Dedifferentiated amniotic fluid mesenchymal stem cell (primary cell): ENCODE results near the gene IFT25.

Source experiments
- DNase-seq: peaks from one replicate; pipeline ENCODE4 v3.0.0-alpha.2; 2016; ENCODE audit errors: extremely low spot score

IFT25 gene

DNA sequence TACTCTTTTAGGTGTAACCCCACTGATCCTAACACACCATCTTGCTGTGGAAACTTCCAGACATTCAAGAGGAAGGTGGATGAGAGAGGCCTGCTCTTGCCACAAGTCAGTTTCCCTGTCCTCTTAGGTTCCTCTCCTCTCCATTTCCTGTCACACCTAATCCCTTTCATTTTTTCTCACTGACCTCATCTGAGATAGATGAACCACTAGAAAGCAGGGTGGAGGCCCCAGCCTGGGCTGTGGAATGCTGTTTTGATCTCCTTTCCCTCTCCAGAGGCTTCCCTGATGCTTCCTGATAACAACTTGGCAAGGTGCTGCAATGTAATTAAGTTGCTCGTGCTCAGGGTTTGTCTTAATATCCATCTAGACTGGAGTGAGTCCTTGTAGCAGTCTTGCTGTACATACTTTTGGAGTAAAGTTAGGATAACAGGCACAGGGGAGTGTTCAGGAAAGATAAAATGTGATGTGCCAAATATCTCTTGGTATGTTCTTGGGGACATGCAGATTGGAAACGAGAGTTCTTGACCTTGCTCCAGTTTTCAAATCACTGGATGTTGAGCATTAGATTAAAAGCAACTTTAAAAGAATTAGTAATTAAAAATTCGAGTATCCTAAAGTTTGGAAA is 11.8 kb upstream of the IFT25 start:
- no peak for DNase-seq

GRCh38 chr1:53956308-53957168 is 11.0 kb upstream of the IFT25 start:
- DNase-seq: no peak

DNA sequence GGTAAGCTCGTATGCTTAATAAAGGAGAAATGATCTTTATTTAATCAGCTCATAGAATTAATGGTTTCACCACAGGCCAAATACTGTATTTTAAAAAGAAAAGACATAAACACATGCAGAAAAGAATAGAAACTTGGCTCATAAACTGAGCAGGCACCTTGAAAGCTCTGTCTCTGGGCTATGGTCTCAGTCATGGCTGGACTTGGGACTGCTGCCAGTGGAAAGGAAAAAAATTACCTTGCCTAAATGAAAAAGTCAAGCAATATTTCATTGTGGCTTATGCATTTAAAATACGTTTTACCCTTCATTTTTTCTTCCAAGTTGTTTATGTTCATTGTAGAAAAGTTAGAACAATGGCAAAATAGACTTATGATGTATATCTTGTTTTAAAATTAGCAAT is 8.6 kb upstream of the IFT25 start:
- DNase-seq: no peak

DNA sequence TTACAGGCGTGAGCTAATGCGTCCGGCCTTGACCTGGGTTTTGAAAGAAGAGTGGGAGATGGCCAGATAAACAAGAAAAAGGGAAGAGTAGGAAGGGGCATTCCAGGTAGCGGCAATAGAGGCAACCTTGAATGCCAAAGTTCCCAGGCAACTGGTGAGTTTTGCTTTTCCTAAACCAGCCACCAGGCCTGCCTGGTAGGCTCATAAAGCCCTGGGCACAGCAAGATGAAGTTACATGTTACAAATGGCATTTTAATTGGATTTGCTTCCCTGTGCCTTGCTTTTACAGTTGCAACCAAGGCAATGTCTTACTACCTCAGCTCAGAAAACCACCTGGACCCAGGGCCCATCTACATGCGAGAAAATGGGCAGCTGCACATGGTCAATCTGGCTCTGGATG is 6.2 kb upstream of the IFT25 start:
- no peak for DNase-seq

DNA sequence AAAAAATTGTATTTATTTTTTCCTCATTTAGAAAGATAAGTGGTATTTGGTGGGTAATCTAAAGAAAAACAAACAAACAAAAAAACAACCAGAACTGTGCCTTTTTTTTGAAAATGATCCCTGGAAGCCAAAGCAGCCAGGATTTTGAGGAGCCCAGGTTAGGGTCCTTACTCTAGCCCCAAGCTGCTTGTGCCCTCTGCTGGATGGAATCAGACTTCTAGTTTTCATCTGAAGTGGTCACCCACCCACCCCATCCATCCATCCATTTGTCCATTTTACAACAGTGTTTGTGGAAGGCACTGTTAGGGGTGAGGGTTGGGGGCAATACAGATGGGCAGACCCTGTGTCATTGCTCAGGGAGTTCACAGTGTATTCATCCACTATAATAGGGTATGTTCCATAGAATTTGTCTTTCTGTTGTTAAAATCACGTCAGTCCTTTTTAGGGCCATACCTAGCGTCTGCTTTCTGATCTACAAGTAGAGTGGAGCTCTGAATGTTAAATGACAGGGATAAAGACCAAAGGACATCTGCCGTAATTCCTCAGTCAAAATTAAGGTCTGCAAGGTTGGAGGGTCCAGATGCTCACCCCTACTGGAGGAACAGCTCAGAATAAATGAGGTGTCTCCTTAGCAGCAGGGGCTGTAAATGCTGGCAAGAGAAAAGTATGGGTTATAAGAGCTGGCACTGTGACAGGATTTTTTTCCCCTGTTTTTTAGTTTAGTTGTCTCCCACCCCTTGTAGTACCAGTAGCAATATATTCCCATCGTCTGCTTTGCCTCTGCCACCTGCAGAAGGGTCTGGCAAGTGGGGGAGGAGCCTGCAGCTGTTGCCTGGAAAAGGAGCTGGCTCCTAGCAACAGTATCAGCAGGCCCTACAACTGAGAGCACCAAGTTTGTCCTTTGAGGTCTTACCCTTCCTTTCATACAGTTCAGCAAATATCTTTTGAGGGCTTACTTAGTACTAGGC is 3.8 kb upstream of the IFT25 start:
- DNase-seq: peak; percentile 28

DNA sequence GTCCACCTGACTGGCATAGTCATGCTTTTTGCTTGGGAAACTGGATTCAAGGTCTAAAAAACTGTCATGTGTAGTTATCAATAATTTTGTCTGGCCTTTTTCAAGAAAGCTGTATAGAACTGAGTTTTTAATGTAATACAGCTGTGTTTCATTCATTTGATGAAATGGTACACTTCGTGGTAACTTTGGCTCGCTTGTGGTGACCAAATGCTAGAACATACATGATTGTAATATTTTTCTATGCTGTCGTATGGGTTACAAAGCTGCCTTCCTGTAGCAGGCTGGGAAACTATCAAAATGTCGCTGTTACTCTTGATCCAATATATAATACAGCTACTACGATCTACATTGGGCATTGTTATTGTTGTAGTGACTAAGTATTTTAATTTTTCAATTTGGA is 2.8 kb upstream of the IFT25 start:
- DNase-seq: no peak

DNA sequence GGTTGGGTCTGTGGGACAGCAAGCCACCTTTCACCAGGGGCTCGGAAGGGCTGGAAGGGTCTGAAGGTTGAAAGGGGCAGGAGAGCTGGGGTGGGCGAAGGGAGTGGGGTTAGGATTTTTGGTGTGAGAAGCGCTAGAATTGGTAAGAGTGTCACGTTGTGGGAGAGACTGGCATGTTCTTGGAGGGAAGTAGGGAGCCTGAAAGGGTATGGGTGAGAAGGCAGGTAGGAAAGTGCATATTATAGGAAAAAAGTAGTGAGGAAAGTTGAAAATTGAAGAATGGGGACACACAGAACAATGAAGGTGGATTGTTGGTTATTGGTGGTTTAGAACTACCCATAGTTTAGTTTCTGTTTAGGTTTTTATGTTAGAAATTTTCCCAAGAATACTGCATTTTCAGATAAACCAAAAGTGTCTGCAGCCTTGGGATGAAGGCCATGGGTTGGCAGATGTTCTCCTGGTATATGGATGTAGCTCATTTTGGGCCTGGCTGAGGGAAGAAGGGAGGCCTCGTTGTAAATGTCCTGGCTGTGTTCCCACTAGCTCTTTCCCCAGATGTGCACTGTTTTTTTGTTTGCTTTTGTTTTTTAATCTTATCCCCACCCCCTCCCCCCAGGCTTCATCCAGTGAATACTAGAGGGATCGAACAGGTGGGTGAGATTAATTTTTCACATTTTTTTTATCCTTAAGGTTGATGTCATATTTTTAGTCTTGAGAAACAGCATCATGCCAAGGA is 1.8 kb upstream of the IFT25 start:
- no peak for DNase-seq

- DNase-seq: no peak
These were observed 1.0 kb upstream of the IFT25 start, which contains the start of gene LRRC42 for GRCh38 chr1:53946252-53947171. Gene LRRC42 (plus strand): TSS chr1:53946350. CDS start chr1:53952000, 5,650 bp downstream.

DNA sequence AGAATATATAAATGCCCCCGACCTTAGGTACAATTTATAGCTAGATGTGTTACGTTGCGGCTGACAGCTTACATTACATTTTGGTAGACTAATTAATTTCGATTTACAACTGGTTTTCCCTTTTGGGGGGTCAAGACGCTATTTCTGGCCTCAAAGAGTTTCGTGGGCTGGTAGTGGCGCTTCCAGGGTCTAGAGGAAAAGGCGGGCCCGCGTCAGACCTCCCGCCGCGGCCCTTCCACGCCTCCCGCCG is 391 bp downstream of the IFT25 start:
- peak; percentile 21 for DNase-seq

DNA sequence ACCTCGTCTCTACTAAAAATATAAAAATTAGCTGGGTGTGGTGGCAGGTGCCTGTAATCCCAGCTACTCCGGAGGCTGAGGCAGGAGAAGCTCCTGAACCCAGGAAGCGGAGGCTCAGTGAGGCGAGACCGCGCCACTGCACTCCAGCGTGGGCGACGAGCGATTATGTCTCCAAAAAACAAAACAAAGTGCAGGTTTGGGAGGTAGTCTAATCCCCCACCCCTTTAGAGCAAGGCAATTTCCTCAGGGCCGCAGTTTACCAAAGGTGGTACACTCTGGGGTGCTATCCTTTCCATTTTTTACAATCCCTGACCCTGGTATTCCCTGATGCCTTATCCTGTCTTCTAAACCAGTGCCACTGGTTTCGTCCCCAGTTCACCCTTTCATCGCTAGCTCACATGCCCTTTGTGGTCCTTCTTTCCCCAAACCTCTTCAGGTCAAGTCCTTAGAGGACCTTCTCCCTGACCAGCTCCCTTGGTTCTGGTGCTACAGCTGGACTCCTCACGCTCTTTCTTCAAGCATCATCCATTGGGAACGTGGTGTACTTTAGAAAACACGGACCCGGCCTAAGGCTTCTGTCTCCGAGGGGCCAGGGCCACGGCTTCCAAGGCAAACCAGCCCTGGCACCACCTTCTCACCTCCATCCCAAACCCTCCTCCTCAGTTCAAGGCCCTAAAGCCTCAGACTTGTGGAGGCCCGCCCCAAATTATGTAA is 873 bp downstream of the IFT25 start:
- no peak for DNase-seq

GRCh38 chr1:53943490-53944043 is 1.9 kb downstream of the IFT25 start:
- DNase-seq: no peak

GRCh38 chr1:53943090-53943489 is 2.4 kb downstream of the IFT25 start:
- no peak for DNase-seq

DNA sequence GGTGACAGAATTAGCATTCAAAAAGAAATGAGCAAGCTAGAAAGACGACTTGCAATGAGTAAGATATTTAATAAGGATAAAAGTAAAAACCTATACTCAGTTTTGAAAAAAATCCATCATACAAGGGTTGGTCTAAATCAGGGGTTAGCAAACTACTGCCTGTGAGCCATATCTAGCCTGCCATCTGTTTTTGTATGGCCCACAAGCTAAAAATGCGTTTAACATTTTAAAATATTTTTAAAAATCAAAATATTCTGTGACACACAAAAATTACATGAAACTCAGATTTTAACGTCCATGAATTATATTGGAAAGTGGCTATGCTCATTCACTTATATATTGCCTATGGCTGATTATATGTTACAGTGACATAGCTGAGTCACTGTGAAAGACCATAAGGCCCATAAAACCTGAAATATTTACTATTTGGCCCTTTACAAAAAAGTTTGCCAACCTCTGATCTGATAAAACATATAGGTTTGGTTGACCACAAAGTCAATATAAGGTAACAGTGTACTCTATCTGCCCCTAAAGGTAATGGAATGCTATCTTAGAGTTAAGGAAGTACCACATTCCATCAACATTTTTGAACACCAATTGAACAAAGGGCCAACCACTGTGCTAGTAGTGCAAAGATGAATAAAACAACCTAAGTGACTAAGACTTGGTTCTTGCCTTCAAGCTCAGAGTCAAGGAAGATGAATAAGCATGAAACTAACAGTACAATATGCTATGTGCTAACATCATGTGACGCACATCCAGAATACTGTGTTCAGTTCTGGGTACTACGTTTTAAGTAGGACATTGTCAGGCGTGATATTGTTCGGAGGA is 3.2 kb downstream of the IFT25 start:
- no peak for DNase-seq

DNA sequence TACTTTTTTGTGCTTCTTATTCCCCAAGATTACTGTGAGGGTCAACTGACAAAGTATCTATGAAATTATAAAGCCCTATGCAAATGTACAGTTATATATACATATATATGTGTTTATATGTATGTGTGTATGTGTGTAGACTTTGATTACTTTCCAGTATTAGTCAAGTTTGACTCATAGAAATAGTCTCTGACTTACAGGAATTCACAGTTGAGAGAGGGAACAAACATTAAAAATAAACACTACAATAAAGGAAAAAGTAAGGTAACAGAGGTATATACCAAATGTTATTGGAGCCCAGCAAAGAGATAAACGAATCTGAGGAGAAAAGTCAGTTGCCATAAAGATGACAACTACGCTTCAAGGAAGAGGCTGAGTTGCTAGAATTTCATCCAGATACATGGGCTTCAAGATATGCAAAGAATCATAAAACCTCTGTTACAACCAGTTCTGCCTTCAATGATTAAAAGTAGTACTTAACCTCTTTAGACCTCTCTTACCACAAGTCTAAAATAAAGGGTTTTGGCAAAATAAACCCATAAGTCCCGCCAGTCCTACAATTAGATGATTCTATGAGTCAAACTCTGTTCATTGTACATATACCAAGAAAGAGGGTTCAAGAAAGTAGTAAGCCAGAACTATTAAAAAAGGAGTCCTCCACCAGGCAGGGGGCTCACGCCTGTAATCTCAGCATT is 7.2 kb downstream of the IFT25 start:
- DNase-seq: no peak

DNA sequence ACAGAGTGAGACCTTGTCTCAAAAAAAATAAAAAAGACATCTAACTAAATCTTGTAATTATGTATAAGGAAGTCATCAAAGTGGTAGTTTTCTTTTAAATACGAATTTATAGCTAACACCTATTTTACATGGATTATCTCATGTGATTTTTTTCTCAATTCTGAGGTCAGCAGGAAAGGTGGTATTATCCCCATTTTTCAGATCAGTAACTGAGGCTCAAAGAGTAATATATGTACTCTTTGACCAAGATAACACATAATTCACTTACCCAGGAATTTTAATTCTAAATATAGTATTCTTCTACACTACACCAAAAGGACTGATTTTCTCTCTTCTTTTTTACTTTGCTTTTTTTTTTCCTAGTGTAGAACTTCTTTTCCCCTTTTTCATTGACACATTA is 9.1 kb downstream of the IFT25 start:
- DNase-seq: no peak

GRCh38 chr1:53934170-53934765 is 11.2 kb downstream of the IFT25 start:
- DNase-seq: no peak

DNA sequence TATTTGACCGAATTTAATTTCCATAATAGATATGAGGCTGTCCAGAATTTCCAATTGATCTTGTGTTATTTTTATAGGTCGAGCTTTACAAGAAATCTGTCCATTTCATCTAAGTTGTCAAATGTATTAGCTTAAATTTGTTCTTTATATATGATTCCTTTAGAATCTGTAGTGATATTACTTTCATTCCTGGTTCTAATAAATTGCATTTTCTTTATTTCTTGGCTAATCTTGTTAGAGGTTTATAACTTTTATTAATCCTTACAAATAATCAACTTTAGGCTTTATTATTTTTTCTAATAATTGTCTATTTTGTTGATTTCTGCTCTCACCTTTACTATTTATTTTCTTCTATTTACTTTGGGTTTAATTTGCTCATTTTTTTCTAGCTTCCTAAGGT is 14.0 kb downstream of the IFT25 start:
- DNase-seq: no peak

DNA sequence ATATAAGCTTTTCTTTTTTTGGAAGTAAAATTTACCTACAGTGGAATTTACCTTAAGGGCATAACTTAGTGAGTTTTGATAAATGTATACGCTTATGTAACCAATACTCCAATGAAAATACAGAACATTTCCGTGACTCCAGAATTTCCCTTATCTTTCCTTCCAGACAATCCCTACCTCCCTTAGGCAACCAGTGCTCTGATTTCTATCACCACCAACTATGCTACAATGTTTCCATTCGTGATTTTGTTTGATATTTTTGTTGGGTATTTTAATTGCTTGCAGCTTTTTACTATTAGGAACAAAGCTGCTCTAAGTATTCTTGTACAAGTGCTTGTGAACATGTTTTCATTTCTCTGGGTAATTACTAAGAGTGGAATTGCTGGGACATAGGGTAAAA is 14.6 kb downstream of the IFT25 start:
- DNase-seq: no peak
